Peyer's patch (tissue), 4 donors: Measurements from ENCODE around the gene KCNF1.

ENCODE experiments used
- CTCF ChIP-seq, 6 experiments: fragments of 450-650 bp in 4 of 6; fragments of 200-600 bp in 2 of 6; sonication (generic) in 1 of 6; IDR thresholded peaks; one replicate each; pipeline ENCODE4 v1.5.1; 2017 to 2019; ENCODE audit warnings: antibody characterized with exemption in 6 of 6, mild to moderate bottlenecking in 3 of 6, moderate library complexity in 1 of 6
- POLR2A ChIP-seq, 2 donors: fragments of 450-650 bp; IDR thresholded peaks; one replicate each; pipeline ENCODE4 v1.5.1; 2017; ENCODE audit warnings: antibody characterized with exemption in 2 of 2, mild to moderate bottlenecking in 2 of 2, moderate library complexity in 2 of 2

- no peak for TF ChIP-seq CTCF (IDR thresholded peaks at IDR 0.05)
- TF ChIP-seq POLR2A (IDR thresholded peaks at IDR 0.05): no peak
Observed at GRCh38 chr2:10890706-10891270, 20.9 kb upstream of the KCNF1 start.
